HG03565 (cell line): ENCODE measurements around the gene ADGRG3.

ENCODE experiments used
- ATAC-seq: cut with Tn5 transposase; IDR thresholded peaks from one replicate; pipeline ENCODE4 v1.9.1; 2021; ENCODE audit warnings: mild to moderate bottlenecking, moderate library complexity; ENCODE audit not compliant: unreplicated experiment

The ADGRG3 gene, protein sequence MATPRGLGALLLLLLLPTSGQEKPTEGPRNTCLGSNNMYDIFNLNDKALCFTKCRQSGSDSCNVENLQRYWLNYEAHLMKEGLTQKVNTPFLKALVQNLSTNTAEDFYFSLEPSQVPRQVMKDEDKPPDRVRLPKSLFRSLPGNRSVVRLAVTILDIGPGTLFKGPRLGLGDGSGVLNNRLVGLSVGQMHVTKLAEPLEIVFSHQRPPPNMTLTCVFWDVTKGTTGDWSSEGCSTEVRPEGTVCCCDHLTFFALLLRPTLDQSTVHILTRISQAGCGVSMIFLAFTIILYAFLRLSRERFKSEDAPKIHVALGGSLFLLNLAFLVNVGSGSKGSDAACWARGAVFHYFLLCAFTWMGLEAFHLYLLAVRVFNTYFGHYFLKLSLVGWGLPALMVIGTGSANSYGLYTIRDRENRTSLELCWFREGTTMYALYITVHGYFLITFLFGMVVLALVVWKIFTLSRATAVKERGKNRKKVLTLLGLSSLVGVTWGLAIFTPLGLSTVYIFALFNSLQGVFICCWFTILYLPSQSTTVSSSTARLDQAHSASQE

DNA sequence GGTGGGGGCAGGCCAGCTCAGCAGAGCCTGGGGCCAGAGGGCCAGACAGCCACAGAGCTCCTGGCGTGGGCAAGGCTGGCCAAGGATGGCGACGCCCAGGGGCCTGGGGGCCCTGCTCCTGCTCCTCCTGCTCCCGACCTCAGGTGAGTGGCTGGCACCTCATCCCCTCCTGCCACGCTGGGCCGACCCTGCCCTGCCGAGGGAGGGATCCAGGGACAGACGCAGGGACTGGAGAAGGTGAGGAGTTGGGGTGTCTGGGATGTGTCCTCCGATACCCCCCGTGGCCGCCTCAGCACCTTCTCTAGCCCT is at the start of gene ADGRG3:
TSS of gene ADGRG3 (plus strand) at position 44 of the 309 bp plus-strand sequence. CDS start at position 86, 42 bp downstream.
- no peak for ATAC-seq

DNA sequence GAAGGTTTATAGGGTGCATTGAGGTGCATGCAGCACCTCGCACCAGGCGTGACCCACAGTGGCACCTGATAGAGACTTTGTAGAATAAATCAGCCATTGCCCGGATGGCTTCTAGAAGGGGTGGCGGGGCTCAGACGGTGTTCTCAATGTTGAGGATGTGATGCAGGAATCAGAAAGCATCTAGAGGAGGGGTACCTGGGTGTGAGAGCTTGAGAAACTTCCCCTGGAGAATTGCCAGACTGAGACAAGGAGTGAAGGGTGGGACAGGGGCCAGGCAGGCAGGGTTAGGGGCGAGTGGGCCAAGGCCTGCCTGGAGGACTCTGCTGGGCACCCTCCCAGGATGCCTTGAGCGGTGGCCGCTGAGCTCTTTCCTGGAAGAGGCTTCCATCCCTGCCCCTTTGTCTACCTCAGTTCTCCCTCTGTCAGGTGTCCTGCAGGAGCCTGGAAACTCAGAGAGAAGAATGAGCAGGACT is 48.9 kb upstream of the ADGRG3 start:
- ATAC-seq: no peak

DNA sequence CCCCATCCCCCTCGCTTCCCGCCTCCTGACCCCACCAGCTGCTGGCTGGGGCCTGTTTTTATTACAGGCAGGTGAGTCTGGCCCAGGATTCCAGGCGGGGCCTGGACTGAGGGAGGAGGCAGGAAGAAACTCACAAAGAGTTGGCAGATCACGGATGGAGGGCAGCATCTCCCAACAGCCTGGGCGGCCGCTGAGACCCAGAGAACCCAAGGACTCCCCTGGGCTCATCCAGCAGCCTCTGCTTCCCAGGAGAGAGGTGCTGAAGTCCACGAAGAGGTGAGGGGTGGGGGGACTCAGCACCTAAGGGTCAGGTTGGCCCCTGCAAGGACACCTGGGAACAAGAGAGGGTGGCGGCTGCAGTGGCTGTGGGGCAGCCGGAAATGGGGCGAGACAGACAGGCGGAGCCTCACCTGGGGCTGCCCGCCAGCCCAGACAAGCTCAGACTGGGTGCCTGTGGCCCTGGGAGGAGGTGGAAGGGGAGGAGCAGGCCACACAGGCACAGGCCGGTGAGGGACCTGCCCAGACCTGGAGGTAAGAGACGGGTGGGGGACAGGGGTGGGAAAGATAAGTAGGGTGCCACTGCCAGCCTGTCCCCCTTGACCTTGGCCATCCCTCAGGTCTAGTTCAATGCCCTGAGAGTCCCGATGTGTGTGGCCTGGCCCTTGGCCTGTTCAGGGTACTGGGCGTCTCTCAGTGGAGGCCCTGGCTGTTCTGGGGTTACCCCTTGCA is 48.3 kb upstream of the ADGRG3 start:
- no peak for ATAC-seq

DNA sequence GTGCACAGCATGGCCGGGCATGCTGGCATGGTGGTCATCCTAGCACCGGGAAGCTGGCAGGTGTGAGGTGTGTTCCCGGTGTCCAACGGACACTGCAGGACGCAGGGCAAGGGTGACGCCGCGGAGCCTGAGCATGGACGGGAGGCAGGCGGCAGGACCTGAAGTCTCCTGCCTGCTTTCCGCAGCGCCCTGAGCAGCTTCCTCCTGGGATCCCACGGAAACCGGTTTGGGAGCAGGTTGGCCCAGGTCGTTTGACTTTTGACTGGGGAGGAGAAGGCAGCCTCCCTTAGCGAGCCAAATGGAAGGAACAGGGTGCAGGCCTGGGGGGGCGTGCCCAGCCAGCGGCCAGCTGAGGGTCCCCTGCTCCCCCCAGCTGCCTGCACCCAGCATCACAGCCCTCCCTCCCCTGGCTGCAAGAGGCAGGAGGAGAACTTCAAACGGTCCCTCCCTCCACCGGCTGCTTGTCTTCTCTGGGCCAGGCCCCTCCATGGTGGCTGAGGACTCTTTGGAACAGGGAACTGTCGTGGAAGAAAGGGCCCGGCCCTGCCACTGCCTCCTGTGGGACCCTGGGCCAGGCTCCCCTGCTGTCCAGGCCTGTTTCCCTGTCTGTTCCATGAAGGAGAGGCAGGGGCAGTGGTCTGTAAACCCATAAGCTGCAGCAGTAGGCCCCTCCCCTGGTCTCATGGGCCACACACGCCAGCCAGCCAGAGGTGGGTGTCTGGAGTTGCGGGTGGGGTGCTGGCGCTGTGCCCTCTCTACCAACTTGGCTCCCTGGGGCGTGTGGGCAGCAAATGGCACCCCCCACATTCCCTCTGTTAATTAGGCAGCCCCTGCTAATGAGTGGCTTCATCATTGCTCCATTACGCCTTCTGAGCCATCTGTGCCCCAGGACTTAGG is 47.5 kb upstream of the ADGRG3 start:
- ATAC-seq: no peak

DNA sequence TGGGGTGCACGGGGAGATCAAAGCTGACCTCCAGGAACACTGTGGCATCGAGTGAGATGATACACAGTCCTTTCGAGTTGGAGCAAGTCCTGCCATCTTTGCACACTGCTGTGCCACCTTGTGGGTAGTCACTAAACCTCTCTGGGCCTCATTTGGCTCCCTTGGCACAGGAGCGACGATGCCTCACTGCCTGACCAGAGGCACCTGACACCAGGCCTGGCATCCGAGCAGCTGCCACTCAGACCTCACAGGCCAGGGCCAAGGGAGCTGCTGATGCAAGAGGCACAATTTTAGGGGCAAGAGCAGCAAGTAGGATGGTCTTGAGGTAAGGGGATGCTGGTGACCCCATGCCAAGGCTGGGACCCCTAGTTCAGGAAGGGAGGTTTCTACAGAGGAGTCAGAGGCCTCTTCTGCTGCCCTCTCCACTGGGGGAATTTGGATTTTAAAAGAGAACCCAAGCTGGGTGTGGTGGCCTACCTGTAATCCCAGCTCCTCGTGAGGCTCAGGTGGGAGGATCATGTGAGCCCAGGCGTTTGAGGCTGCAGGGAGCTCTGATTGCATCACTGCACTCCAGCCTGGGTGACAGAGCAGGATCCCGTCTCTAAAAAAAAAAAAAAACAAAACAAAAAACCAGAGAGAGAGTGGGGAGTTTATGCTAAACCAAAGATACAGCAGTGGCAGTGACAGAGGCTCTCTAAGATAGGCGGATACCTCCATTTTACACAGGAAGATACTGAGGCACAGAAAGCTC is 46.4 kb upstream of the ADGRG3 start:
- ATAC-seq: no peak

DNA sequence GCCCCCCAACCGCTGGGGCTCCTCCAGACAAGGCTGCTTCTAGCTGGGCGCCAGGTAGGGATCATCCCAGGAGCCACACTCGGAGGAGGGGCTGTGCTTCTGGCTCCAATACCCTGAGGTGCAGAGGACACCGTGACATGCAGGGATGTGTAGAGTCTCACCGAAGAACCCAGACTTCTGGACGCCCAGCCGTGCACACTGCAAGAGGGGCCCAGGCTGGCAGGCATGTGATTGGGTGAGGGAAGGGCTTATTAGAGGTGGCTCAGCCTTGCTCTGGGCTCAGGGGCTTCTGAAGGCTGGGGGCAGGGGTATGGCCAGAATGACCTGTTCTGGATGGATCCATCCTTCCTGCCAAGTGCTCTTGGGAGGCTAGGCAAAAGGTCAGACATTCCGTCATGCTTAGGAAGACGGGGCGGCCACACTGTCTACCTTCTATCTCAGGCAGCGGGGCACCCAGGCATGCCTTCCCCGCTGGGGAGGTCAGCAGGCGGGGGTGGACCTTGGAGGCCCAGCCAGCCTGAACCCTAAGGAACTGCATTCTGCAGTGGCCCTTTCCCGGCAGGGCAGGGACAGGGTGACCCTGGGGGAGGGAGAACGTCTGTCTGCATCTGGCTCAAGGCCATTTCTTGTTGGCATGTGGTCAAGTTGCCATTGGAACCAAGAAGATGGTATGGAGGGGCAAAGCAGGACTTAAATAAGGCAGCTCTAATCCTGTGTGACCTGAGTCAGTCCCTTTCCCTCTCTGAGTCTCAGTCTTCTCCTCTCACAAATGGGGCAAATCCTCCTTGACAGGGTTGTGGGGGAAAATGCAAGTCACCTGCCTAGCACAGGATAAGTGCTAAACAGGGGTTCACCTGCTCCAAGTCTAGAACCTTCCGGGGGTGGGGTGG is 45.5 kb upstream of the ADGRG3 start:
- no peak for ATAC-seq

GRCh38 chr16:57623251-57624043 is 44.7 kb upstream of the ADGRG3 start:
- ATAC-seq: no peak

GRCh38 chr16:57624044-57624688 is 43.9 kb upstream of the ADGRG3 start:
- no peak for ATAC-seq

DNA sequence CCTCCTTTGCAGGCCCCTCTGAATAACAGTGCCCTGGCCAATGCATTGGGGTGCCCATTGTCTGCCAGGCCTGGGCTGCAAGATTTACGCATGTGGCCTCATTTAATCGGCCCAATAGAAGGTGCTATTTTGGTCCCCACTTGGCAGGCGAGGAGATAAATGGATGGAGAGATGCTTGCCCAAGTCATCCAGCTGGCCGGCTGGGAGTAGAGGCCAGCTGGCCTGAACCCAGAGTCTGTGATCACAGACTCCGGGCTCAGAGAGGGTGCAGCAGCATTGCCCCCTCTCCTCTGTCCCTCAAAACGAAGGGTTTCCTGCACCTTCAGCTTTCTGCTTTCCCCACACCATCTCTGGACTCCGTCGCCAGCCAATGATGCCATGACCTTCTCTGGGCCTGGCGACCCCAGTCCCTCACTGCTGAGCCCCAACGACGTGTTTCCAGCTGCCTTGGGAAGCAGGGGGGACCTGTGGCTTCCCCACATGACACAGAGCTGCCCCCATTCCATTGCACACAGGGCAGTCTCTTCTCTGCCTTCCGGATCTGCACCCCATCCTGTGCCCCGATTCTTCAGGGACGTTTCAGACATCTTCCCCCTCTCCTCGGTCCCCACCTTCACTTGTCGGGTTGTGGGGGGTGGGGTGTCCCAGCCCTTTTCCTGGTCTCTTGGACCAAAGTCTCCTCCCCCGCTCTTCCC is 43.2 kb upstream of the ADGRG3 start:
- ATAC-seq: no peak

DNA sequence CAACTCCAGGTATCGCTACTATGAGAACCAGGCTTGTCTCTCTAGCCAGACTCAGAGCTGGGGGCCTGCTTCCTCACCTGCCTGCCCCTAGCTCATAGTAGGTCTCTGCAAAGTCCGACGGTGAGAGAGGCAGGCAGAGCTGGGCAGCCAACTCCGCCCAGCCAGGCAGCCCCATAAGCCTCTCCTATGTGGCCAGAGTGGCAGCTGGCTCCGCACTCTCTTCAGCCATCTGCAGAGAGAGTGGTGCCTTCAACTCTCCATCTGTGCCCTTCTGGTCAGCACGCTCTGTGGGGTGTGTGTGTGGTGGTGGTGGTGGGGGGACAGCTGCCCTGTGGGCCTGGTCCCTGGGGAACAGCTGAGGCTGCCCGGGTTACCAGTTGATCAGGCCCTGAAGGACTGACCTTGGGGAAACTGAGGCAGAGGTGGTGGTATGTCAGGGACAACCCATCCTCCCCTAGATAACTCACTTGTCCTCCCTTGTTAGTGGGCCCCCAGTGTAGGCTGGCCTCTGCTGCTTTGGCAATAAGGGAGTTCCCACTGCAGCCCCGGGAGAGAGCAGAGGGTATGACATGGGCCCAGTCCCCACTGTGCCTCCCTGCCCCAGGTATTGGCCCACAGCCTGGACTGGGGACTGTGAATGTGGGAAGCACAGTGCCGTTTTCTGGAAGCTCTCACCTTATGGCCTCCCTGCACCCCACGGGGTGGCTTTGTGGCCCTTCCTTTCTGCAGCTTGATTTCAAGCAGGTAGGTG is 41.5 kb upstream of the ADGRG3 start:
- no peak for ATAC-seq

- no peak for ATAC-seq
These were observed 40.8 kb upstream of the ADGRG3 start for GRCh38 chr16:57627184-57627871.

DNA sequence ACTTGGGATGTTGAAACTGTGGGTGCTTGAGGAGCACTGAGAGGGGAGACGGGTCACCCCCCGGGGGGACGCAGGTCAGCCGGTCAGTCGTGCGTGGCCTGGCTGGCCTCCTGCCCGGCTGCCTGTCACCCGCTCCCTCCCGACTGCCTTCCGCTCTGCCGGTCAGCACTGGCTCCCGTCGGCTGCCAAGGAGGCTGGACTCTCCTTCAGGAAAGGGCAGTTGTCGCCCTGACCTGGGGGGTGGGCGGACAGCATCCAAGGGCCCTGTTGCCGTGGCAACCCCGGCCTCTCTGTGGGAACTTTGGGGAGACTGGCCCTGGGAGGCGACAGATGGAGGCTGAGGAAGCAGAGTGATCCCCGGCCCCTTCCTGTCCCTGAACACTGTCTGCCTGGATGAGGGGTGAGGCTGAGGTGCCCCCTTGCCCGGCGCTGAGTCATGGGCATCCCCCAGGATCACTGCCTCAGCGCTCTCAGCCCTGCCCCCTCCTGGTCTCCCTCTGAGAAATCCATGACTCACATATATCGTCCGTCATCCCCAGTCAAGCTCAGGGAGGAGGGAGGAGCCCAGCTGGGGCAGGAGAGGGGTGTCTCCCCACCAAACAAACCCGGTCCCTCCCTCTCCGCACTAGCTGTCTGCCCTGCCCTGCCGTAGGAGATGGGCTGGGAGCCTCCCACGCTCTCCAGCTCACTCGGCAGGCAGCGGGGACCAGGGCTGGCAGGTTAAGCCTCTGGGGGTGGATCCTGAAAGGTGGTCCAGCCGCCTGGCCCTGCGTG is 39.9 kb upstream of the ADGRG3 start, which contains the start of gene ADGRG1:
TSS of gene ADGRG1 (plus strand) at position 623 of the 774 bp plus-strand sequence. CDS start 21,658 bp downstream, outside the sequence.
- no peak for ATAC-seq

DNA sequence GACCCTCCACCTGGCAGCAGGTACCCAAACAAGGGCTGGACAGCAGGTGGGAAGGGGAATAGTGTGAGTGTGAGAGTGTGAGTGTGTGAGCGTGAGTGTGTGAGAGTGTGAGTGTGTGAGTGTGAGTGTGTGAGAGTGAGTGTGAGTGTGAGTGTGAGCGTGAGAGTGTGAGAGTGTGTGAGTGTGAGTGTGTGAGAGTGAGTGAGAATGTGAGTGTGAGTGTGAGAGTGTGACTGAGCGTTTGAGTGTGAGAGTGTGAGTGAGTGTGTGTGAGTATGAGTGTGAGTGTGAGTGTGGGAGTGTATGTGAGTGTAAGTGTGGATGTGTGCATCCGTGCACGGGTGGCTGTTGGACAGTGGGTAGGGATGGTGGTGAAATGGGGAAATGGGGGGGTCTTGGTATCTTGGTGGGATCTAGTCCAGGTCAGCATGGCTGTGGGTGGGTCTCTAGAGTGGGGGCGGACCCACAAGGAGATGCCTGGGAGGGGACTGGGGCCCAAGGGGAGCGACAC is 39.3 kb upstream of the ADGRG3 start:
- no peak for ATAC-seq

DNA sequence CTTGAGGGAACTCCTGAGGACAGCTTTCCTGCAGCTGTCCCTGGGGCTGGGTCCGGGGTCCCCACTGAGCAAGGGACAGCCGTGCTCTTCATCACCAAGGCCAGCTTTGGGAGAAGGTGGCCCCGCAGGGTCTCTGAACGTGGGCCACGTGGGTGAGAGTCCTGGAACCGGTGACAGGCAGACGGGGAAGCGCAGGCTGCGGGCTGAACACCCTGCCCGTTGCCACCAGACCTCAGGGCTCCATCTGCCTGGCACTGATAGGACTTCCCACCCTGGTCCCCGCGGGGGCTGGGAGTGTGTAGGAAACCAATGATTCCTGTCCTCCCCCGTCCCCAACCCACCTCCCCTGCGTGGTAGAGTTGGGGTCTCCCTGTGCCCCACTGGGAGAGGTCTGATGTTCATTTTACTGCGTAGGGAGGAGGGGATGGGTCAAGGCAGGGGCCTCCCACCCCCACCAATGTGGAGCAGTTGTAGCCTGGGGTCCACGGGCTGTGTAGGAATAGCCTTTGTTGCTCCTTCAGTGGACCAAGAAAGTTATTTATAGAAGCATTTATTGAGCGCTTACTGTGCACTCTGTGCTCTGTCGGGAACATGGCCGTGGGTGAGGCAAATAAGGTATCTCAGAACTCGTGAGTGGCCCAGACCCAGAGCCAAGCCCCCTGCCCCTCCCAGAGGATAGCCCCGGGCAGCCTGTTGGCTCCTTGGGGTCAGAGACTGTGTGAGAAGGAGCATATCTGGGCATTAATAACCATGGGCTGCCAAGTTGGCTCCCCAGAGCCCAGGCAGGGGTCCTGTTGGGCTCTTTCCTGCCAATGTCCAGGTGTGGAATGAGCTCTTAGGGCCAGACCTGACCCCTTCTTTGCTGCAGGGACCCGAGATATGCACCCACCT is 38.3 kb upstream of the ADGRG3 start:
- no peak for ATAC-seq
